Thyroid gland (tissue), 4 donors: ENCODE data around the gene LDAF1. TPM values are rescaled to one million over a fixed set of nuclear protein-coding genes. Genes with fewer than 3 reads are reported as not detected.

ENCODE experiments used
- DNase-seq, 2 donors: peaks; one replicate each; pipeline ENCODE4 v3.0.0-alpha.2; 2019
- H3K27ac ChIP-seq, 3 donors: fragments of 200-600 bp; sonication (generic); 1 replicate in 2 of 3; 2 replicates in 1 of 3; pipeline ENCODE4 v1.5.1; 2016 to 2019; ENCODE audit warnings: mild to moderate bottlenecking in 1 of 3, moderate library complexity in 1 of 3
- H3K27me3 ChIP-seq: fragments of 200-600 bp; sonication (generic); one replicate; pipeline ENCODE4 v1.5.1; 2019
- H3K36me3 ChIP-seq, 2 donors: fragments of 200-600 bp; sonication (generic); one replicate each; pipeline ENCODE4 v1.5.1; 2016 to 2019
- H3K4me1 ChIP-seq, 2 donors: fragments of 200-600 bp; sonication (generic); one replicate each; pipeline ENCODE4 v1.5.1; 2017 to 2019
- H3K4me3 ChIP-seq, 3 donors: fragments of 200-600 bp; sonication (generic); replicated peaks in 1 of 3; 1 replicate in 2 of 3; 2 replicates in 1 of 3; pipeline ENCODE4 v1.5.1; 2016; ENCODE audit warnings: mild to moderate bottlenecking in 1 of 3
- H3K9me3 ChIP-seq: fragments of 200-600 bp; sonication (generic); one replicate; pipeline ENCODE4 v1.5.1; 2017
- CTCF ChIP-seq, 6 experiments: fragments of 200-600 bp in 3 of 6; fragments of 450-650 bp in 3 of 6; sonication (generic) in 3 of 6; IDR thresholded peaks; one replicate each; pipeline ENCODE4 v1.5.1; 2016 to 2019; ENCODE audit warnings: antibody characterized with exemption in 6 of 6, mild to moderate bottlenecking in 2 of 6, inconsistent platforms in 1 of 6, moderate library complexity in 1 of 6
- POLR2A ChIP-seq, 2 donors: fragments of 450-650 bp; IDR thresholded peaks; one replicate each; pipeline ENCODE4 v1.6.1; 2017; ENCODE audit warnings: antibody characterized with exemption in 2 of 2, mild to moderate bottlenecking in 2 of 2, moderate library complexity in 1 of 2
- WGBS, 2 donors: methylation state at CpG; one replicate each; pipeline ENCODE4 v1.1.5; 2017; 5-methylcytosine and 5-hydroxymethylcytosine counted together
- intact Hi-C: fragments of 100-400 bp; cut with DNase I; formaldehyde crosslinking; loops from one replicate; pipeline ENCODE4 v1.15.1; 2023
- total RNA-seq, 4 donors: library from RNA; depleted of rRNA; stranded (reverse); fragments of >200 nt; gene quantifications; one replicate each; pipeline ENCODE4 v1.2.3, GENCODE V29; 2016

The LDAF1 gene
- total RNA-seq, 4 donors from 2014 or later: 23.0 to 84.0 (median 68.2) TPM

DNA sequence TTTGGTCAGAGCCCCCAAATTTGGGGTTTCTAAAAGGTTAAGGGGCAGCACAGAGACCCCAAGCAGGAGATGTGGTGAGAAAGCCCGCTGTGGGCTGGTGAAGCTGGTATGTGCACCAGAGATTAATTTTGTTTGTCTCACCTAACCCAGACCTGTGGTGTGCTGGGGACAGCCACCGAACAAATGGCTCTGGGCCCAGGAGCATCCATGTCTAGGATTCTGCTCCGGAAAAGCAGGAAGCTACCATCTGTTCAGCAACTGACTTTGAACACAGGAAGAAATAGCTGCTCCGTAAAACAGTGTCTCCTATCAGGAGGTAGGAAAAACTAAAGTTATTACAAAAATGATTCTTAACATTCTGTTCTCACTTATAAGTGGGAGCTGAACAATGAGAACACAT lies 55.6 kb downstream of the LDAF1 start:
- no peaks in the 10 kb centered on the region for H3K4me1 ChIP-seq
- H3K4me3 ChIP-seq: no peak overlapping the region
- H3K9me3 ChIP-seq: no peaks in the 10 kb centered on the region
- no peak for DNase-seq
- no peaks in the 10 kb centered on the region for H3K36me3 ChIP-seq
- intact Hi-C loops: no loop called here
- WGBS, 2 donors: 59 to 80% methylated on average over 4 of the region's 4 CpGs
- H3K27ac ChIP-seq: no peak overlapping the region
- H3K27me3 ChIP-seq: no peaks in the 10 kb centered on the region
- TF ChIP-seq CTCF (IDR thresholded peaks at IDR 0.05) (no peak), POLR2A (IDR thresholded peaks at IDR 0.05) (no peak)

GRCh38 chr16:21217121-21217520 lies 58.6 kb downstream of the LDAF1 start:
- DNase-seq: no peak
- TF ChIP-seq CTCF (IDR thresholded peaks at IDR 0.05): no peak
- TF ChIP-seq POLR2A (IDR thresholded peaks at IDR 0.05): no peak
- H3K27ac ChIP-seq: no peak overlapping the region
- no peaks in the 10 kb centered on the region for H3K27me3 ChIP-seq
- H3K36me3 ChIP-seq: no peaks in the 10 kb centered on the region
- WGBS, 2 donors: 89 to 92% methylated on average over 2 of the region's 2 CpGs
- intact Hi-C loops: no loop called here
- H3K9me3 ChIP-seq: no peaks in the 10 kb centered on the region
- H3K4me3 ChIP-seq: no peak overlapping the region
- no peaks in the 10 kb centered on the region for H3K4me1 ChIP-seq

- Histone ChIP-seq H3K4me1 (no peaks in the 10 kb centered on the region), H3K27me3 (no peaks in the 10 kb centered on the region), H3K9me3 (no peaks in the 10 kb centered on the region), H3K4me3 (no peak overlapping the region), H3K27ac (no peak overlapping the region), H3K36me3 (no peaks in the 10 kb centered on the region)
- no peak for TF ChIP-seq CTCF (IDR thresholded peaks at IDR 0.05)
- TF ChIP-seq POLR2A (IDR thresholded peaks at IDR 0.05): no peak
- DNase-seq: no peak
- intact Hi-C loops: no loop called here
- WGBS, 2 donors: 38 to 47% methylated on average over 7 of the region's 7 CpGs
Measured at GRCh38 chr16:21218153-21218552, 59.7 kb downstream of the LDAF1 start.

GRCh38 chr16:21219551-21219950 lies 61.1 kb downstream of the LDAF1 start:
- H3K27me3 ChIP-seq: no peaks in the 10 kb centered on the region
- no peak for DNase-seq
- H3K9me3 ChIP-seq: no peaks in the 10 kb centered on the region
- H3K36me3 ChIP-seq: no peaks in the 10 kb centered on the region
- intact Hi-C loops: no loop called here
- TF ChIP-seq POLR2A (IDR thresholded peaks at IDR 0.05) (no peak), CTCF (IDR thresholded peaks at IDR 0.05) (no peak)
- H3K4me3 ChIP-seq: no peak overlapping the region
- H3K4me1 ChIP-seq: no peaks in the 10 kb centered on the region
- 91 to 94% methylated on average over 2 of the region's 2 CpGs for WGBS, 2 donors
- no peak overlapping the region for H3K27ac ChIP-seq

- H3K4me1 ChIP-seq: no peaks in the 10 kb centered on the region
Measured at GRCh38 chr16:21222495-21223337, 64.2 kb downstream of the LDAF1 start.

More at GRCh38 chr16:21222495-21223337, 64.2 kb downstream of the LDAF1 start:
- DNase-seq: no peak
- WGBS, 2 donors: 67 to 70% methylated on average over 4 of the region's 4 CpGs
- no peak overlapping the region for H3K4me3 ChIP-seq
- no peaks in the 10 kb centered on the region for H3K36me3 ChIP-seq
- TF ChIP-seq POLR2A (IDR thresholded peaks at IDR 0.05): no peak
- no peak for TF ChIP-seq CTCF (IDR thresholded peaks at IDR 0.05)
- H3K27me3 ChIP-seq: no peaks in the 10 kb centered on the region
- intact Hi-C loops: no loop called here
- H3K27ac ChIP-seq: no peak overlapping the region
- H3K9me3 ChIP-seq: no peaks in the 10 kb centered on the region
